ENCODE measurements around the gene GTSE1. TPM values are rescaled to one million over a fixed set of nuclear protein-coding genes. Genes with fewer than 3 reads are reported as not detected.

Gene GTSE1
- total and polyA plus RNA-seq, 2 of the 13 experiments (the other 11 are each of a cell fraction or from before 2014, with no cell fraction given): 10.7 to 13.5 TPM

GRCh38 chr22:46267431-46268279, 29.0 kb upstream of the GTSE1 start, which contains the start of gene TTC38 (continued):
- TF ChIP-seq DDIT3 (CRISPR knock-in tag; IDR thresholded peaks at IDR 0.05) (no peak), ZSCAN25 (CRISPR knock-in tag; IDR thresholded peaks at IDR 0.05) (peak; percentile 68; the same call in 1 of the 2 replicates), NR2F2 (IDR thresholded peaks at IDR 0.05; ENCODE audit: borderline replicate concordance, low read depth) (no peak), SALL1 (CRISPR knock-in tag; IDR thresholded peaks at IDR 0.05) (peak; percentile 59; the same call in 1 of the 2 replicates), MIER2 (CRISPR knock-in tag; IDR thresholded peaks at IDR 0.05) (no peak), RBM39 (IDR thresholded peaks at IDR 0.05; ENCODE audit: low read depth, low read length, poor library complexity, severe bottlenecking) (peak; percentile 42), ZUFSP (CRISPR knock-in tag; IDR thresholded peaks at IDR 0.05; ENCODE audit: borderline replicate concordance) (no peak), ZNF350 (CRISPR knock-in tag; IDR thresholded peaks at IDR 0.05; ENCODE audit: borderline replicate concordance, low read depth) (no peak; the same call in 1 of the 2 replicates), NFKBIZ (CRISPR knock-in tag; IDR thresholded peaks at IDR 0.05) (no peak), ZNF740 (CRISPR knock-in tag; IDR thresholded peaks at IDR 0.05) (no peak), BRCA1 (CRISPR knock-in tag; IDR thresholded peaks at IDR 0.05) (no peak), PRDM10 (CRISPR knock-in tag; IDR thresholded peaks at IDR 0.05; ENCODE audit: low read depth) (no peak), GATAD2A (CRISPR knock-in tag; IDR thresholded peaks at IDR 0.05) (peak; percentile 46; the same call in 1 of the 2 replicates), ZNF407 (CRISPR knock-in tag; IDR thresholded peaks at IDR 0.05; ENCODE audit: not compliant biosample characterization) (peak; percentile 53)

Data from HepG2 (cell line).